ENCODE measurements around the gene CAPS. TPM values are rescaled to one million over a fixed set of nuclear protein-coding genes. Genes with fewer than 3 reads are reported as not detected.

Gene CAPS
- total RNA-seq, 2 donors from 2014 or later, result 6.6 to 6.9 TPM

DNA sequence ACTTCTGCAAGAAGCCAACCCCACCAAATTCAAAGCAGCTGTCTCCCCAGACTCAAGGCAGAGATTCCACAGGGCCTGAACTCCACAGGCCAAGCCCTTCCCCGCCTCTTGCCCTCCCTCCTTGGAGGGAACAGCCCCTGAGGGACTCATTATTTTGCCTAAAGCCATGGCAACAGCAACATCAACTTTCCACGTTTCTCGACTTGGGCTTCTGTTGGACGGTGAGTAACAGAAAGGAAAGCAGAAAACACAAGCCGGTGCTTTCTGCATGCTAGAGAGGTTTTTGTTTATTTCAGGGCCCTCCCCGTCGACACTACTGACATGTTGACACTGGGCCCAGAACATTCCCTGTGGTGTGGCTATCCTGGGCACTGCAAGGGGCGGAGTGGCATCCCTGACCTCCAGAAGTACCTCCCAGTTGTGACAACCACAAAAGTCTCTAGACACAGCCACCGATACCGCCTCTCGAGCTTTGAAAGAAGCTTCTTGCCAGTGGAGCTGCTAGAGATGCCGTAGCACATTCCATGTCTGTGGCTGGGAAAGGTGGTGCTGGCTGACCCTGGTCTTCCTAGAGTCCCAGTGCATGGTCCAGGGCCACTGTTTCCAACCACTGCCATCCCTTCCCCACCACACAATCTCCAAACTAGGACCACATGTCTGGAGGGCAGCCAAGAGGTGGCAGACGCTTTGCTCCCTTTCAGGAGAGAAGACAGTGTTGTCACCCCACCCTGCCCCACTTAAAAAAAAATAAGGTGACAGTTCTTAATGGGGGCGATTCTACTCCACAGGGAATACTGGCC, 12.8 kb downstream of the CAPS start:
- no peak for DNase-seq
- peak; percentile 81 to 85 for ATAC-seq
- intact Hi-C loops (cut with DNase I), result no loop called here

DNA sequence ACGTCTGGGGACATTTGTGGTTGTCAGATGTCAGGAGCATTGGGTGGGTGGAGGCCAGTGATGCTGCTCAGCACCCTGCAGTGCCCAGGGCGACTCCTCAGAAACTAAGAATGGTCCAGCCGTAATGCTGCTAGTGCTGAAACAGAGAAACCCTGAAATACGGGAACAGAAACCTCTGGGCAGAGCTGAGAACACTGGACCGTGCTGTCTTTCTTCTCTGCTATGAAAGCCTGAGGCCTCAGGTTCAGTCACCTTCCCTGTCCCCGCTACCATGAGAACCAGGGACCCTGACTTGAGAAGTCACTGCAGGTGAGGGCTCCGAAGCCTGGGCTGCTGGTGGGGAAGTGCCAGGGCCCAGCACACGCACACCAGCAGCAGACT, 13.4 kb downstream of the CAPS start:
- no peak for ATAC-seq
- intact Hi-C loops (cut with DNase I), result no loop called here
- no peak for DNase-seq

DNA sequence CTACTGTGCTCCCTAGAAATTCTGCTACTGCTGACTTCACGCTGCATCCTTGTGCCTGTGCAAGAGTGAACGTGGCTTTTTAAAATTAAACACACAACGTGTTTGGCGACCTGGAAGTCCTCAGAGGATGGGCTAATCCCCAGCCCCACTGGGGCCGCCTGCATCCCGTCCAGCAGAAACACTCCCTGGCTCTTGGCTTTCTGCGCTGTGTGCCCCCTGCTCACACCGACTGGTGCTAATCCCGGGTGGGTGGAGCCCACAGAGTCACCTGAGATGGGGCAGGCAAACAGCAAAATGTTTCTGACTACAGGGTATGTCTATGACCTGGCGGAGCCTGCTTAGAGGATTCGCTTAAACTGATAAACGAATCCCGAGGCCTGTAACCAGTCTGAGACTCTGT, 15.1 kb downstream of the CAPS start:
- DNase-seq (no peak), ATAC-seq (no peak)
- intact Hi-C loops (cut with DNase I), result no loop called here

DNA sequence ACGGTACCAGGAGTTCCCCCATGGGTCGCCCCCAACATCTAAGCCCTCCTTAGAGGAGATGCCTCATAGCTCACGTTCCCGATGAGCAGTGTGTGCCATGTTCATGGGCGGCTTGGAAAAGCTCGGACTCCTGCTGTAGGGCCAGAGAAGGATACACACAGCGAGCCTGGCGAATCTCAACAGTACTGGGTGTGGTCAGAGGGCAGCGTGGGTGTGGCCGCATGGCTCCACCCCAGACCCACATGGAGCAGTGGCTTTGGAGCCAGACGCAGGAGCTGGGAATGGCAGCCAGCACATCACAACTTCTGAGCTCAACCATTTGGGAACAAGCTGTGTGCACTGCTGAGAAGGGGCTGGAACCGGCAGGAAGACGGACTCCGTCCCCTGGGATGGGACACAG, 15.6 kb downstream of the CAPS start:
- DNase-seq, result no peak
- no peak for ATAC-seq
- intact Hi-C loops (cut with DNase I), result no loop called here

DNA sequence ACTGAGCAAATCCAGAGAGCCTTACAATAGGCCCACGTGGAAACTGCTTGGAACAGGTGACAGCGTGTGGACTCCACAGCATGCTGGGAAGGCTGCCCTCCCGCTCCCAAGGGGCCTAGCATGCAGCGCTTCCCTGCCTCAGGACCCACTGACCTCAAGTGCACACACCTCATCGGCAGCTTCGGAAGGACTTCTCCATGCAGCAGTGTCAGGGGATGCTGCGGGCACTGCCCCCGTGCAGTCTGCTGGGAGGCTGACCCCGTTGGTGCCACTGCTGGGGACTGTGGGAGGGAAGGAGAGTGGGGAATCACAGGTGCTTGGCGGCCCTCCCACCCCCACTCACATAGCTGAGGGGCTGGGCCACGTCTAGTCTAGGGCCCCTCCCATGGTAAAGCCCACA, 17.2 kb downstream of the CAPS start:
- ATAC-seq (no peak), DNase-seq (no peak)
- intact Hi-C loops (cut with DNase I), result no loop called here

- intact Hi-C loops (cut with DNase I), result no loop called here
- DNase-seq, result no peak
- ATAC-seq, result no peak
Measured at GRCh38 chr19:5932146-5932545, 18.1 kb downstream of the CAPS start.

DNA sequence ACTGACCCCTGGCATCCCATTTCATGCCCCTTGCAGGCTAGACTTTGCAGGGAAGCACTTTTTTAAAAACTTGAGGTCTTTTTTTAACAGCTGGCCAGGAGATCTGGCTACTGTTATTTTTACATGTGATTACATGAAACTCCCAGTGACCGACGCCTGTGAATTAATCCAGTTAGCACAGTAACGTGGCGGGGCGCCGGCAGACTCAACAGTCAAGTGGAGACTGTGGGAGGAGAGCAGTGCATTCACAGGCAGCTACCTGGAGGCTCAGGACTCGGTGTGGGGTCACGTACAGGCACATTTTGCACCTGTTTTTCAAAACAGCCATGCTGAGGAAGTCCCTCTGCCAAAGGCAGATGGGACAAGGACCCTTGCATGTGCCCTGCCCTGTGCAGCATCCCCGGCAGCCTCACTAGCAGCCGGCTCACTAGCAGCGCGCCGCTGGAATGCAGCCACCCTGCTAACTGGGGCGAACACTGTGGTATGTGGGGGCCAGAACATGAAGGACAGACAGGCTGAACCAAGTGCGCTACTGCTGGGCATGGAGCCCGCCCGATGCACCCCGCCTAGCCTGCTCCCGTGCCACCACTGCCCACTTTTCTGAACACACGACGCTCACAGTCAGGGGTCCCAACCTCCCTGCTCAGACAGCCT, 18.7 kb downstream of the CAPS start:
- DNase-seq (no peak), ATAC-seq (no peak)
- intact Hi-C loops (cut with DNase I), result no loop called here

DNA sequence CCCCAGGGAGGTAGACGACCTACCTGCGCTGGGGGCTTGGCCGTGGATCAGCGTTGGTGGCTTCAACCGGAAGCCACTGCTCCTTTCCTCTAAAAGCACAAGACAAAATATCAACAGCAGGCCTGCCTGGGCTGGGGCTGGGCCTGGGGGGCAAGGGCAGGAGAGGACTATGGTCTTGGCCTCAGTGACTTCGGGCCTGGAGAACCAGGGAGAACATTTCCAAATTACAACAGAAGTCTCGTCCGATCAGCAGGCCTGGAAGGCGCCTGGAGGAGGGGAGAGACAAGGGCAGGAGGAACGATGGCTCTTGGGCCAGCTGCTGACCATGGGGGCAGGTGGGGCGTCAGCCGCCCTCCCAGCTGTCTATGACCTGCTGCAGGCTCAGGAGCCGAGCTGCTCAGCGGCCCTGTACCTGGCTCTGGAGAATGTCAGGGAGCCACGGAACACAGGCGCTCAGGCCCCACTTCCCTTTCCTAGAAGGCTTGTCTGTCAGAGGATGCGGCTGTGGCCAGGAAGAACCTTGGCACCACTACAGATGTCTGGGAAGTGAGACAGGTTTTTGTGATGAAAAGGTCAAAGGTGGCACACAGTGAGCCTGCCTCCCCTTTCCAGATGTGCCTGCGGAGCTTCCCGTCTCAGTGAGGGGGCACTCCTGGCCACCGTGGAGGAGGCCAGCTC, 19.5 kb downstream of the CAPS start:
- intact Hi-C loops (cut with DNase I), result no loop called here
- DNase-seq (no peak), ATAC-seq (no peak)

DNA sequence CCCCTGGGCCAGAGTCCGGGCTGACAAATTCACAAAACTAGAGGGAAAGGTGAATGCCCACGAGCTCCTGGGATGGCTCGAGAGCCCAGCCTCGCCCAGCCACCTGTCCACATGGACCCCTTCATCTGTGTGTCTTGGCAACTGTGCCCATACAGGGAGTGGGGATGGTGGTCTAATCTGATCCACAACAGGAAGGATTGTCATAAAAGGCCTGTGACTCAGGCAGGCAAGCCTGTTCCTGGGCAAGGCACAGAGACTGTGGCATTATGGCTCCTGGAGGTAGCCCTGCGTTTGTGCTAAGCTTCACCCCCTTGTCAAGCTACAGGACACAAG, 20.0 kb downstream of the CAPS start:
- ATAC-seq, result no peak
- intact Hi-C loops (cut with DNase I), result no loop called here
- no peak for DNase-seq

GRCh38 chr19:5934774-5935472, 20.9 kb downstream of the CAPS start:
- DNase-seq, result peak; percentile 57
- intact Hi-C loops (cut with DNase I), result no loop called here

DNA sequence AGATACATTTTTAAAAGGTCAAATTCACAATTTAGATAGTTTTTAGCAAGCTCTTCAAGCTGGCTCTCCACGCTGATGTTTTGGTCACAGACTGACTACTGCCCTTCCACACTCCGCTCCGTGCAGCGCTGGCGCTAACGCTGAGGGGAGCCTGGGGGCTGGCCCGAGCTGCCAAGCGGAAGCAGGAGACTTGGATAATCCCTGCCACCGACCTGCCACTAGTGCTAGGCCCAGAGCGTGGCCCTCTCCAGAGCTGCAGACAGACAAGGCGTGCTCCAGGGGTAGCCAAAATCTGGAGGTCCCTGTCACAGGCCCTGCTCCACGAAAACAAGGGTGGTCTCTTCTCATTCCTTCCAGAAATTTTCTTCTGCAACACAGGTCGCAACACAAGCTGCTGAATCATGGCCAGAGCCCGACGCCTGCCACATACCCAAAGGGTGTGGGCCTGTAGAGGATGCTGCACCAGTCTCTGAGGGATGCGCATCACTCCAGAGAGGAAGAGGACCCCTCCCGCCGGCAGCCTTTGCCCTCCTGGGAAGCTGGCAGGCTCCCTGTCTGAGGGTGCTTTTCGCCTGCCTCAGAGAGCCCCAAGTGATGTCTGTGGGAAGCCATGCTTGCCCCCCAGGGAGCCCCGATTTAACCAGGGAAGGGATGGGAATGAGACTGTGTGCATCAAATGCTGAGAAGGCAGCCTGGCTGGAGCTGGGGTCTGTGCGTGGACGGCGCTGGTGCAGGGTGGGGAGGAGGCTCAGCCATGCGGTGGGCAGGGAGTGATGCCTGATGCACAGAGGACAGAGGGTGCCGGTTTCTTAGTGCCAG, 21.6 kb downstream of the CAPS start:
- ATAC-seq (peak; percentile 21 to 47), DNase-seq (no peak)
- intact Hi-C loops (cut with DNase I), result no loop called here

More at GRCh38 chr19:5934774-5935472, 20.9 kb downstream of the CAPS start:
- peak; percentile 55 to 62 for ATAC-seq

DNA sequence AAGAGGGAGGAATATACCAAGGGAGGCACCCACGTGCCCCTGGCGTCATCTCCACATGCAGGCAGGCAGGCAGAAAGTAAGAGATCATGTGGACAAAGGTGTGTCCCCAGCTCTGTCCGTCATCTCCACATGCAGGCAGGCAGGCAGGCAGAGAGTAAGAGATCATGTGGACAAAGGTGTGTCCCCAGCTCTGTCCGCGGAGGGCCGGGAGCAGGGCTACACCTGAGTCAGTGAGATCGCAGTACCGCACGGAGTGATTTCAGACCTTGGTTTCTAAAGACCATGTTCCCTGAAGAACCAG, 22.2 kb downstream of the CAPS start:
- DNase-seq, result no peak
- intact Hi-C loops (cut with DNase I), result no loop called here
- no peak for ATAC-seq

- no peak for ATAC-seq
- no peak for DNase-seq
- intact Hi-C loops (cut with DNase I), result no loop called here
Measured at GRCh38 chr19:5937550-5937949, 23.5 kb downstream of the CAPS start.

DNA sequence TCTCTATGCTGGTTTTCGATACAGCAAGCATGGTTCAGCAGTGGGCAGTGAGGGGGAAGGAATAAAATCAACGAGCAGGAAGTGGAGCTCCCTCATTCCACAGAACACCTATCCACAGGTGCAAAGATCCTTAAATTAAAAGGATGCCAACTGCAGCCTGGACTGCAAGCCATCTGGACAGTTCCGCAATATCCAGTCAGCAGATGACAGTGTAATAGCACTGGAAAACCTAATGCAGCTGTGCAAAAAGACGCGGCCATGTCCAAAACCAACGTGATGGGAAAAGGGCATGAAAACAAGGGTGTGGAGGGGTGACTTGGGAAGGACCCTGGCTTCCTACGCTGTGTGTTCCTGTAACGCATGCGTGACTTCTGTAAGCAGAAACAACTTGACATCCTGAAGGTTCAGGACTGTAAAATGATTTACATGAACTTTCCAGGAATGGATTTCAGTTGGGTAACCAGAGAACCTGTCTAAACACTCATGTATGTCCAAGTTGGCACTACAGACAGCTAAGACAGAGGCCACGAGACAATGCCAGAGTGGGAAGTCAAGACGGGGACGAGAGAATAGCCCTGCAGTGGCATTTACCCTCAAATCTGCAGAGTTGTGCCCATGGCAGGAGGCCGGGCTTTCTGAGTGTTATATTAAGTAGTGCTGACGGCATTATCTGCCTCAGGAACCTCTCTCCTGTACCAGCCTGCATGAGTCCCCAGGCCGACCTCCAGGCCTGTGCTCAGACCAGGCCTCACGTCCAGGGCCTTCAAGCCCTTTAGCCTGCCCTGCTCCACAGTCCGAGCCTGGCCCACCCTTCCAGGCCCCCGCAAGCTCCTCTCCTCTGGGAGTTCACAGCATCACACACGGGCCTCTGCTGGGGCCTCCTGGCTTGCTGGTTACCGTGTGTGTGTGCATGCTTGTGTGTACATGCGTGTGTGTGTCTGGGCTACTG, 26.5 kb downstream of the CAPS start:
- intact Hi-C loops (cut with DNase I), result no loop called here
- no peak for ATAC-seq
- no peak for DNase-seq

GRCh38 chr19:5941673-5942072, 27.6 kb downstream of the CAPS start:
- ATAC-seq, result no peak
- DNase-seq, result no peak
- intact Hi-C loops (cut with DNase I), result no loop called here

DNA sequence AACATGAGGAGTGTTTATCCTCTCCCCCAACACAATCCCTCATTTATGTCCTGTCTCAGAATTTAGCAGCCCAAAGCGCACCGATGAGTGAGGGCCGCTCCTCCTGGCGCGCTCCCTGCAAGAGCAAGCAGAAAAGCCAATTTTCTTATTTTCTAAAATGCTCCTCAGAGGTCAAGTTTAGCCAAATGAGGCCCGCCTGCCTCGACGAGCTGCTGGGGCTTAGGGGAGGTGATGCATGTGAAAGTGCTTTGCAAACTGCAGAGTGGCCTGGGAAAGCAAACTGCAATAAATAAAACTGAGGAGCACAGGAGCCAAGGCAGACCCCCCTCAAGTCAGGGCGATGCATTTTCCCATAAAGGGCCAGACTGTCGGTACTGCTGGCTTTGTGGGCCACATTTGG, 29.0 kb downstream of the CAPS start:
- intact Hi-C loops (cut with DNase I), result no loop called here

DNA sequence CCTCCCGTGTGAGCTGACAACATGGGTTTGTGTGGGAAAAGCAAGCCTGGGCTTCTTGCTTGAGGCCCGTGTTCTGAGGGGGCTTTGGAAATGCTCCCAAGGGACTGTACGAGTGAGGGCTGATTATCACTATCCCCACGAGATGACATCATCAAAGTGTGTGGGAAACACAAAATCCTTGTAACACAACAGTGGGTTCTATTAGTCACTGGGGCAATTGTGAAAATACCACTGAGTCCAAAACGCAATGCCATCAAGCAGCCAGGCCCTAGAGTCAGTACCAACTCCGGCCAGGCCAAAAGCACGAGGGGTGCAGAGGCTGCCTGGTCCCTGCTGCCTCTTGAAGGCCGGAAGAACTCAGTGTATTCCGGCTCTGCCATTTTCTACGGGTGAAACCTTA, 29.6 kb downstream of the CAPS start:
- DNase-seq (no peak), ATAC-seq (no peak)
- intact Hi-C loops (cut with DNase I), result no loop called here

More for the DNA sequence above, 29.0 kb downstream of the CAPS start:
- no peak for DNase-seq
- ATAC-seq, result no peak

- DNase-seq (peak; percentile 75), ATAC-seq (peak; percentile 60 to 71)
- intact Hi-C loops (cut with DNase I), result no loop called here
Measured at GRCh38 chr19:5947435-5947834, 33.4 kb downstream of the CAPS start.
